HG03378 (cell line): ENCODE measurements around the gene FSIP1.

Experiments used
- ATAC-seq: cut with Tn5 transposase; IDR thresholded peaks from one replicate; pipeline ENCODE4 v1.9.1; 2021; ENCODE audit warnings: mild to moderate bottlenecking, moderate library complexity; ENCODE audit not compliant: unreplicated experiment

The FSIP1 gene

GRCh38 chr15:39654304-39654703, 128.3 kb downstream of the FSIP1 start:
- ATAC-seq = no peak

GRCh38 chr15:39651881-39652280, 130.8 kb downstream of the FSIP1 start:
- no peak for ATAC-seq

- ATAC-seq = no peak
Measured at GRCh38 chr15:39651295-39651694, 131.3 kb downstream of the FSIP1 start.

- no peak for ATAC-seq
Measured at GRCh38 chr15:39649757-39650156, 132.9 kb downstream of the FSIP1 start.

GRCh38 chr15:39646425-39646824, 136.2 kb downstream of the FSIP1 start:
- no peak for ATAC-seq

GRCh38 chr15:39645976-39646257, 136.7 kb downstream of the FSIP1 start:
- ATAC-seq = no peak

GRCh38 chr15:39645138-39645975, 137.3 kb downstream of the FSIP1 start:
- no peak for ATAC-seq

- ATAC-seq = no peak
Measured at GRCh38 chr15:39644136-39644535, 138.5 kb downstream of the FSIP1 start.

- no peak for ATAC-seq
Measured at GRCh38 chr15:39643727-39644126, 138.9 kb downstream of the FSIP1 start.

GRCh38 chr15:39642011-39642640, 140.5 kb downstream of the FSIP1 start:
- no peak for ATAC-seq

GRCh38 chr15:39641191-39641889, 141.3 kb downstream of the FSIP1 start:
- ATAC-seq = no peak

GRCh38 chr15:39640665-39641064, 142.0 kb downstream of the FSIP1 start:
- ATAC-seq = no peak

GRCh38 chr15:39639037-39639436, 143.6 kb downstream of the FSIP1 start:
- no peak for ATAC-seq

- ATAC-seq = no peak
Measured at GRCh38 chr15:39638041-39638440, 144.6 kb downstream of the FSIP1 start.

GRCh38 chr15:39631357-39631756, 151.3 kb downstream of the FSIP1 start:
- no peak for ATAC-seq

GRCh38 chr15:39629906-39630305, 152.7 kb downstream of the FSIP1 start:
- no peak for ATAC-seq

GRCh38 chr15:39629371-39629770, 153.3 kb downstream of the FSIP1 start:
- no peak for ATAC-seq

GRCh38 chr15:39628546-39629257, 153.9 kb downstream of the FSIP1 start:
- ATAC-seq = no peak

- no peak for ATAC-seq
Measured at GRCh38 chr15:39628144-39628508, 154.5 kb downstream of the FSIP1 start.

GRCh38 chr15:39627451-39628143, 155.0 kb downstream of the FSIP1 start:
- no peak for ATAC-seq

- ATAC-seq = no peak
Measured at GRCh38 chr15:39625856-39626255, 156.8 kb downstream of the FSIP1 start.
